MM.1S (cell line): ENCODE data around the gene PGBD5.

ENCODE experiments used
- DNase-seq: peaks from one replicate; pipeline ENCODE4 v3.0.0-alpha.2; 2015
- H2AFZ ChIP-seq: fragments of 300-600 bp; sonication (generic); 2 replicates; pipeline ENCODE4 v1.6.0; 2016; ENCODE audit warnings: antibody characterized with exemption, low read length
- H3F3A ChIP-seq: fragments of 300-600 bp; sonication (generic); 2 replicates; pipeline ENCODE4 v1.6.1; 2016; ENCODE audit warnings: mild to moderate bottlenecking, antibody characterized with exemption, low read length, moderate library complexity, mixed read lengths; ENCODE audit not compliant: insufficient read depth
- H3K27ac ChIP-seq: fragments of 300-600 bp; sonication (generic); 2 replicates; pipeline ENCODE4 v1.5.1; 2016; ENCODE audit warnings: mild to moderate bottlenecking, low read length
- H3K27me3 ChIP-seq: fragments of 300-600 bp; sonication (generic); replicated peaks from 2 replicates; pipeline ENCODE4 v1.6.0; 2016; ENCODE audit warnings: low read length; ENCODE audit not compliant: insufficient read depth
- H3K36me3 ChIP-seq: fragments of 300-600 bp; sonication (generic); replicated peaks from 2 replicates; pipeline ENCODE4 v1.6.1; 2016; ENCODE audit warnings: mild to moderate bottlenecking, low read length, mixed read lengths; ENCODE audit not compliant: insufficient read depth
- H3K4me1 ChIP-seq: fragments of 300-600 bp; sonication (generic); 2 replicates; pipeline ENCODE4 v1.6.1; 2016; ENCODE audit warnings: low read length, mixed read lengths
- H3K4me2 ChIP-seq: fragments of 300-600 bp; sonication (generic); 2 replicates; pipeline ENCODE4 v1.6.0; 2016; ENCODE audit warnings: low read depth, low read length
- H3K4me3 ChIP-seq: fragments of 300-600 bp; sonication (generic); 2 replicates; pipeline ENCODE4 v1.5.1; 2016; ENCODE audit warnings: low read length, mixed read lengths
- H3K79me2 ChIP-seq: fragments of 300-600 bp; sonication (generic); 2 replicates; pipeline ENCODE4 v1.6.1; 2016; ENCODE audit warnings: mixed run types, low read length, mixed read lengths
- H3K9ac ChIP-seq: fragments of 300-600 bp; sonication (generic); 2 replicates; pipeline ENCODE4 v1.6.1; 2016; ENCODE audit warnings: low read length, mixed read lengths
- H3K9me2 ChIP-seq: fragments of 300-600 bp; sonication (generic); replicated peaks from 2 replicates; pipeline ENCODE4 v1.6.1; 2016; ENCODE audit warnings: mild to moderate bottlenecking, low read length, mixed read lengths; ENCODE audit not compliant: insufficient read depth
- H3K9me3 ChIP-seq: fragments of 300-600 bp; sonication (generic); replicated peaks from 2 replicates; pipeline ENCODE4 v1.6.1; 2016; ENCODE audit warnings: mild to moderate bottlenecking, low read length, mixed read lengths; ENCODE audit not compliant: insufficient read depth
- H4K20me1 ChIP-seq: fragments of 300-600 bp; sonication (generic); 2 replicates; pipeline ENCODE4 v1.6.1; 2016; ENCODE audit warnings: mild to moderate bottlenecking, low read length, moderate library complexity, mixed read lengths; ENCODE audit not compliant: insufficient read depth
- CTCF ChIP-seq: fragments of 300-600 bp; sonication (generic); IDR thresholded peaks from 2 replicates; pipeline ENCODE4 v1.5.1; 2016; ENCODE audit warnings: antibody characterized with exemption, low read length, mixed read lengths
- EZH2 ChIP-seq: fragments of 300-600 bp; sonication (generic); optimal IDR thresholded peaks from 2 replicates; pipeline ENCODE3; 2017; ENCODE audit warnings: low read depth, mild to moderate bottlenecking, antibody characterized with exemption, low read length, mixed read lengths
- EZH2phosphoT487 ChIP-seq: fragments of 300-600 bp; sonication (generic); IDR thresholded peaks from 2 replicates; pipeline ENCODE4 v1.6.1; 2018; ENCODE audit warnings: antibody characterized with exemption, low read length

Gene PGBD5

GRCh38 chr1:230333590-230334446, 92.3 kb downstream of the PGBD5 start:
- TF ChIP-seq EZH2phosphoT487 (no peak), EZH2 (no peak), CTCF (no peak)
- Histone ChIP-seq H3F3A (no peaks in the 10 kb centered on the region), H2AFZ (no peak overlapping the region), H3K9me2 (no peaks in the 10 kb centered on the region), H3K27ac (no peak overlapping the region), H3K27me3 (no peaks in the 10 kb centered on the region), H4K20me1 (no peaks in the 10 kb centered on the region), H3K4me1 (no peaks in the 10 kb centered on the region), H3K9ac (no peak overlapping the region), H3K9me3 (no peaks in the 10 kb centered on the region), H3K4me3 (no peak overlapping the region), H3K4me2 (no peak overlapping the region), H3K79me2 (no peaks in the 10 kb centered on the region), H3K36me3 (no peaks in the 10 kb centered on the region)
- no peak for DNase-seq

GRCh38 chr1:230332575-230333066, 93.5 kb downstream of the PGBD5 start:
- Histone ChIP-seq H3K27me3 (no peaks in the 10 kb centered on the region), H3K9ac (no peak overlapping the region), H2AFZ (no peak overlapping the region), H4K20me1 (no peaks in the 10 kb centered on the region), H3K36me3 (no peaks in the 10 kb centered on the region), H3K79me2 (no peaks in the 10 kb centered on the region), H3K9me3 (no peaks in the 10 kb centered on the region), H3K4me1 (no peaks in the 10 kb centered on the region), H3K27ac (no peak overlapping the region), H3K4me3 (no peak overlapping the region), H3K9me2 (no peaks in the 10 kb centered on the region), H3F3A (no peaks in the 10 kb centered on the region), H3K4me2 (no peak overlapping the region)
- DNase-seq, result no peak
- TF ChIP-seq EZH2phosphoT487 (no peak), CTCF (no peak), EZH2 (no peak)

GRCh38 chr1:230332061-230332460, 94.1 kb downstream of the PGBD5 start:
- no peaks in the 10 kb centered on the region for H3F3A ChIP-seq
- H2AFZ ChIP-seq, result no peak overlapping the region
- DNase-seq, result no peak
- H4K20me1 ChIP-seq, result no peaks in the 10 kb centered on the region
- no peak overlapping the region for H3K9ac ChIP-seq
- no peak for TF ChIP-seq EZH2
- no peak for TF ChIP-seq CTCF
- no peak for TF ChIP-seq EZH2phosphoT487
- no peaks in the 10 kb centered on the region for H3K36me3 ChIP-seq
- no peaks in the 10 kb centered on the region for H3K79me2 ChIP-seq
- no peaks in the 10 kb centered on the region for H3K9me3 ChIP-seq
- no peaks in the 10 kb centered on the region for H3K9me2 ChIP-seq
- H3K27me3 ChIP-seq, result no peaks in the 10 kb centered on the region
- no peak overlapping the region for H3K4me3 ChIP-seq
- no peaks in the 10 kb centered on the region for H3K4me1 ChIP-seq
- no peak overlapping the region for H3K4me2 ChIP-seq
- H3K27ac ChIP-seq, result no peak overlapping the region
